Psoas muscle (tissue), 8 donors: ENCODE results near the gene KCNE4. TPM values are rescaled to one million over a fixed set of nuclear protein-coding genes. Genes with fewer than 3 reads are reported as not detected.
A peak's percentile ranks its signal among the peaks of the same experiment; 100 is the strongest.

ENCODE experiments used
- ATAC-seq, 4 donors: fragments of 200-7000 bp; cut with Tn5 transposase; one replicate each; pipeline ENCODE4 v1.9.1; 2020; ENCODE audit warnings: moderate library complexity in 3 of 4, mild to moderate bottlenecking in 2 of 4
- DNase-seq, 2 donors: peaks; one replicate each; pipeline ENCODE4 v3.0.0-alpha.2; 2020
- H3K27ac ChIP-seq: fragments of 200-600 bp; one replicate; pipeline ENCODE4 v1.8.0; 2022
- H3K27me3 ChIP-seq, 3 donors: fragments of 200-600 bp in 1 of 3; one replicate each; pipeline versions ENCODE4 v1.6.1 to v1.8.0; 2013 to 2022; ENCODE audit warnings: low read length in 2 of 3, mild to moderate bottlenecking in 2 of 3, moderate library complexity in 1 of 3; ENCODE audit not compliant: insufficient read depth in 3 of 3
- H3K36me3 ChIP-seq, 2 donors: fragments of 200-600 bp in 1 of 2; one replicate each; pipeline versions ENCODE4 v1.6.1 to v1.8.0; 2013 to 2022; ENCODE audit warnings: low read depth in 1 of 2, mild to moderate bottlenecking in 1 of 2, moderate library complexity in 1 of 2; ENCODE audit not compliant: insufficient read depth in 1 of 2
- H3K4me1 ChIP-seq: fragments of 200-600 bp; one replicate; pipeline ENCODE4 v1.8.0; 2022
- H3K4me3 ChIP-seq: fragments of 200-600 bp; one replicate; pipeline ENCODE4 v1.8.0; 2022; ENCODE audit warnings: mild to moderate bottlenecking
- H3K9me3 ChIP-seq: fragments of 200-600 bp; one replicate; pipeline ENCODE4 v1.8.0; 2022
- CTCF ChIP-seq: fragments of 200-600 bp; IDR thresholded peaks from one replicate; pipeline ENCODE4 v1.8.0; 2022; ENCODE audit warnings: antibody characterized with exemption
- WGBS, 3 donors: extraction: QIAGEN DNeasy Blood & Tissue Kit; methylation state at CpG; one replicate each; pipeline versions ENCODE4 v1.1.6 to v1.1.7; 2013; 5-methylcytosine and 5-hydroxymethylcytosine counted together
- intact Hi-C, 2 donors: fragments of 100-400 bp; cut with DNase I; formaldehyde crosslinking; loops; one replicate each; pipeline versions ENCODE4 v1.11.0 to v1.14.2; 2022
- polyA plus RNA-seq, 3 donors: library from polyadenylated mRNA; stranded (reverse); fragments of 200-250 nt; gene quantifications; one replicate each; pipeline ENCODE4 v1.2.3, GENCODE V29; 2013
- total RNA-seq, 4 donors: library from RNA; stranded (reverse); fragmentation: NEBNext Ultra II Directional in 2 of 4; extraction: Animal tissue kit (Norgen Biotek cat#: 25700) in 2 of 4; gene quantifications; one replicate each; pipeline versions ENCODE4 v1.2.1 to v1.2.4, GENCODE V29; 2021 to 2023
- donor health status: healthy with polysubstance abuse.
- donor health status: DM: no; HTN: no; CAD: no; lungs with moderate emphysema.
- donor health status: Bipolar disorder and iron deficiency.
- donor health status: healthy.
- donor health status: DM: yes; HTN: yes; CAD: no.
- donor health status: DM: no; HTN: no; CAD: no.
- donor health status: DM: no; HTN: no; CAD: no.
- donor health status: DM: yes; HTN: yes; CAD: no.

KCNE4 gene
- total and polyA plus RNA-seq, 7 donors = 0.34 to 1.7 (median 0.84) TPM

- Histone ChIP-seq H3K27ac (peak overlapping the region; percentile 5), H3K27me3 (no peaks in the 10 kb centered on the region), H3K4me1 (no peaks in the 10 kb centered on the region), H3K4me3 (no peak overlapping the region), H3K36me3 (no peaks in the 10 kb centered on the region), H3K9me3 (no peaks in the 10 kb centered on the region)
- DNase-seq (no peak), ATAC-seq (no peak)
- intact Hi-C loops = no loop called here
- 88 to 100% (median 90%) methylated on average over 2 of the region's 2 CpGs for WGBS, 3 donors
- TF ChIP-seq CTCF = no peak
Observed at GRCh38 chr2:223046470-223047040, 5.4 kb upstream of the KCNE4 start.

- DNase-seq (peak in 1 of 2 donors; percentile 21), ATAC-seq (peak in 3 of 4 donors; percentile 26 to 61 (median 37))
- no peaks in the 10 kb centered on the region for H3K27me3 ChIP-seq
- intact Hi-C loops = no loop called here
- H3K36me3 ChIP-seq = no peaks in the 10 kb centered on the region
- H3K9me3 ChIP-seq = no peaks in the 10 kb centered on the region
- WGBS, 3 donors = 20 to 42% (median 23%) methylated on average over 4 of the region's 4 CpGs
- TF ChIP-seq CTCF = no peak
- no peaks in the 10 kb centered on the region for H3K4me1 ChIP-seq
- peak overlapping the region; percentile 5 for H3K27ac ChIP-seq
- no peak overlapping the region for H3K4me3 ChIP-seq
Observed at GRCh38 chr2:223047260-223047761, 4.7 kb upstream of the KCNE4 start.

- 98% methylated on average over 1 of the region's 1 CpG for WGBS, 3 donors
- DNase-seq (no peak), ATAC-seq (no peak)
- Histone ChIP-seq H3K27ac (no peak overlapping the region), H3K27me3 (peaks cover 0 to 7% (median 3%) of the 10 kb centered on the region in 3 donors), H3K4me1 (no peaks in the 10 kb centered on the region), H3K4me3 (no peak overlapping the region), H3K36me3 (no peaks in the 10 kb centered on the region), H3K9me3 (no peaks in the 10 kb centered on the region)
- intact Hi-C loops = no loop called here
- TF ChIP-seq CTCF = no peak
Observed at GRCh38 chr2:223048519-223048918, 3.5 kb upstream of the KCNE4 start.

- no peaks in the 10 kb centered on the region for H3K36me3 ChIP-seq
- intact Hi-C loops = no loop called here
- H3K27me3 ChIP-seq = peaks cover 0 to 7% (median 3%) of the 10 kb centered on the region in 3 donors
- no peak for TF ChIP-seq CTCF
- H3K27ac ChIP-seq = no peak overlapping the region
- WGBS, 3 donors = 92 to 95% (median 94%) methylated on average over 4 of the region's 4 CpGs
- no peak overlapping the region for H3K4me3 ChIP-seq
- ATAC-seq (no peak), DNase-seq (no peak)
- no peaks in the 10 kb centered on the region for H3K4me1 ChIP-seq
- no peaks in the 10 kb centered on the region for H3K9me3 ChIP-seq
Observed at GRCh38 chr2:223049356-223049755, 2.6 kb upstream of the KCNE4 start.

- H3K27me3 ChIP-seq = peaks cover 0 to 7% (median 3%) of the 10 kb centered on the region in 3 donors
- no peak overlapping the region for H3K4me3 ChIP-seq
- intact Hi-C loops = loop anchor here in 1 of 2 donors (5.0 kb wide), 1 partner anchor 73 kb away; no protein-coding TSS in a partner anchor
- ATAC-seq (no peak), DNase-seq (no peak)
- no peak overlapping the region for H3K27ac ChIP-seq
- H3K36me3 ChIP-seq = no peaks in the 10 kb centered on the region
- H3K9me3 ChIP-seq = no peaks in the 10 kb centered on the region
- H3K4me1 ChIP-seq = no peaks in the 10 kb centered on the region
- no peak for TF ChIP-seq CTCF
- WGBS, 3 donors = 56 to 85% (median 57%) methylated on average over 3 of the region's 3 CpGs
Observed at GRCh38 chr2:223050188-223050587, 1.8 kb upstream of the KCNE4 start.
